DMS 273 (cell line): ENCODE data around the gene SPATA33.
"Not testable (repeated sequence)": the region's sequence is repeated elsewhere in the genome, so short reads cannot be mapped to it uniquely, and the experiment has no call there.

Experiments used
- DNase-seq: peaks from one replicate; lab custom pipeline; 2025; ENCODE audit not compliant: unreplicated experiment; lab: John Stamatoyannopoulos, UW

SPATA33 gene

GRCh38 chr16:89658221-89658879 is 714 bp downstream of the SPATA33 start:
- peak; percentile 66 for DNase-seq

- DNase-seq = no peak
These were observed 2.5 kb downstream of the SPATA33 start for GRCh38 chr16:89660146-89660545.

DNA sequence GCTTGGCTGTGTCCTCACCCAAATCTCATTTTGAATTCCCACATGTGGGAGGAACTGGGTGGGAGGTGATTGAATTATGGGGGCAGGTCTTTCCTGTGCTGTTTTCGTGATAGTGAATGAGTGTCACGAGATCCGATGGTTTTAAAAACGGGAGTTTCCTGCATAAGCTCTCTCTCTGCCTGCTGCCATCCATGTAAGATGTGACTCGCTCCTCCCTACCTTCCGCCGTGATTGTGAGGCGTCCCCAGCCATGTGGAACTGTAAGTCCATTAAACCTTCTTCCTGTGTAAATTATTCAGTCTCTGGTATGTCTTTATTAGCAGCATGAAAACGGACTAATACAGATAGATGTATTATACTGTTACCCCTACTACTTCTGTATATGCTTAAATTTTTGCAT is 3.6 kb downstream of the SPATA33 start:
- DNase-seq = no peak

- DNase-seq = not testable (repeated sequence)
These were observed 6.6 kb downstream of the SPATA33 start for GRCh38 chr16:89664238-89664637.

DNA sequence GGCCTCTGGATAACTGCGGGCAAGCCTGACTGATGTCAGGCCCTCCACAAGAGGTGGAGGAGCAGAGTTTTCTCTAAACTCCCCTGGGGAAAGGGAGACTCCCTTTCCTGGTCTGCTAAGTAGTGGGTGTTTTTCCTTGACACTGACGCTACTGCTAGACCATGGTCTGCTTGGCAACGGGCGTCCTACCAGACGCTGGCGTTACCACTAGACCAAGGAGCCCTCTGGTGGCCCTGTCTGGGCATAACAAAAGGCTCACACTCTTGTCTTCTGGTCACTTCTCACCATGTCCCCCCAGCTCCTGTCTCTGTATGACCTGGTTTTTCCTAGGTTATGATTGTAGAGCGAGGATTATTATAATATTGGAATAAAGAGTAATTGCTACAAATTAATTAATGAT is 9.4 kb downstream of the SPATA33 start:
- DNase-seq = peak; percentile 75

DNA sequence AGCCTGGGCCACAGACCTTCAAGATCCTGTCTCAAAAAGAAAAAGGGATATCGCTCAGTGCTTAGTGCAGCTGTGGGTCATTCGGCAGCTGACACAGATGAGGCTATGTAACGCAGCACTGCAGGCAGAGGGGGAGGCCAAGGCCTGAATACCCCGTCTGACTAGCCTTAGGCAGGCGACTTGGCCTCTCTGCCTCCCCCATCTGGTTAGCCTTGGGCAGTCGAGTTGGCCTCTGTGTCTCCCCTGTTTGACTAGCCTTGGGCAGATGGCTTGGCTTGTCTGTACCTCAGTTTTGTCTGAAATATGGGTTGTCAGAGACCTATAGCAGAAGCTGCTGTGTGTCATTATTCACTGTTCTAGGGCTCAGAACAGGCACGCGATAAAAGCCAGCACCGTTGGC is 10.0 kb downstream of the SPATA33 start:
- DNase-seq = no peak

DNA sequence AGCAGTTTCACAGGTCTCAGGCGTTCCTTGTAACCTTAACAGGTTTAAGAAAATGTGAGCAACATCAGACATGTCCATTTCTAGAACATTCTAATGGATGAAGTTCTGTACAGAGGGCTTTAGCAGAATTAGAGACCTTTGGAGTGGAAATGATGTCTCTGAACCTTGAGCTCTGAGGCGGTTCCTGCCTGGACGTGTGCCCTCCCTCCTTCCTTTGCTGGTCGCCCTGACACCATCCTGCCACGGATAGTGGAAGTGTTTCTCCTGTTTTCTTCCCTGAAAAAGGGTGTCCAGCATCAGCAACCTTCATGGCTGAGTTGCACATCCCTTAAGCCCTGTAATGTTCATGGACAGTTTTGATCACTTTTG is 11.1 kb downstream of the SPATA33 start:
- DNase-seq = no peak

GRCh38 chr16:89669755-89670154 is 12.1 kb downstream of the SPATA33 start:
- DNase-seq = no peak

- no peak for DNase-seq
These were observed 13.1 kb downstream of the SPATA33 start for GRCh38 chr16:89670496-89671431.

GRCh38 chr16:89671565-89671964 is 13.9 kb downstream of the SPATA33 start:
- not testable (repeated sequence) for DNase-seq

GRCh38 chr16:89672177-89672941 is 14.7 kb downstream of the SPATA33 start:
- DNase-seq = no peak

DNA sequence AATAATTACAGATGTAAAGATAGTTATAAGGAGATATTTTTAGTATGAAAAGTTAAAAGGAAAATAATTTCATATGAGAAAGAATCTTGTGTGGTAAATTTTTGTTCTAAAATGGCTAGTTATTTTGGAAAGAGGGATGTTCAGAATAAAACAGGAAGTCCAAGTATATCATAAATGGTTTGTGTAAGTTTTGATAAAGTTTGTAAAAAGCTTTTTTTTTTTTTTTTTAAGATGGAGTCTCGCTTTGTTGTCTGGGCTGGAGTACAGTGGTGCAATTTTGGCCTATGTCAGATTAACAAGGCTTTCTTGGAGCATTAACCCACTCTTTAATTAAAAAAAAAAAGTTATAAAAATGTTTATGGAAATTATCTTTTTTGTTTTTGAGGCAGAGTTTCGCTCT is 20.6 kb downstream of the SPATA33 start:
- peak; percentile 35 for DNase-seq

- no peak for DNase-seq
These were observed 28.3 kb downstream of the SPATA33 start for GRCh38 chr16:89685916-89686315.

GRCh38 chr16:89686520-89687091 is 29.0 kb downstream of the SPATA33 start, which contains the start of gene CDK10:
TSS of gene CDK10 (plus strand) at chr16:89686689. CDS start at chr16:89686711, 22 bp downstream.
- DNase-seq = peak; percentile 98

DNA sequence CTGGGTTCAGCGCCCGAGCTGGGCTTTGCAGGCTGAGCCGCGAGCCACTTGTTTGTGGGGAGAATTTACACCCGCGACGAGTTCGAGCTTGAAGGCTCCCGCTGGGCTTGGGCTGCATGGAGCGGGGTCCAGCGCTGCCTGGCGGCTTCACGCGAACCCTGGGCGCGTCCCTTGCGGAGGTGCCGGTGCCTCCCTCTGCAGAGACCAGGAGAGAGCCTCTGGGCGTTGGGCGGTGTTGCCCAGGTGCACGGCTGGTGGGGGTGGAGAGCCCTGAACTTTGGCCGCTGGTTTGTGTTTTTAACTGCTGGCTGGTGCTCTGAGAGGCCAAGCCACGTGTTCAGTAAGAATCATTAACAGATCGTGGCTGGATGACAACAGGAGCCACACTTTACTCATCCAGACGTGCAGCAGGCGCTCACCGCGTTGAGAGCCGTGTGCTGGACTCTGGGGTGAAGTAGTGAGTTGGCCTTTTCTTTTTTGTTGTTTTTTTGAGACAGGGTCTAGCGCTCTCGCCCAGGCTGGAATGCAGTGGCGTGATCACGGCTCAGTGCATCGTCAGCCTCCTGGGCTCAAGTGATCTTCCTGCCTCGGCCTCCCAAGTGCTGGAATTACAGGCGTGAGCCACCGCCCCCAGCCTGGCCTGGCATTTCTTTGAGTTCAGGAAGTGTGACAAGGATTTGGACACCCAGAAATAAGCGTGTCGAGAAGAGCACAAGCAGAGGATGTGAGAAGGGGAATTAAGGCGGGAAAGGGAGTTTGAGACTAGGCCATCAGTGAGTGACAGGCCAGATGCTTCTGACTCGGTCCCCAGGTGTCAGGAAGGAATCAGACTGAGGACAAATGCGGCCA is 29.7 kb downstream of the SPATA33 start:
- peak; percentile 75 for DNase-seq

DNA sequence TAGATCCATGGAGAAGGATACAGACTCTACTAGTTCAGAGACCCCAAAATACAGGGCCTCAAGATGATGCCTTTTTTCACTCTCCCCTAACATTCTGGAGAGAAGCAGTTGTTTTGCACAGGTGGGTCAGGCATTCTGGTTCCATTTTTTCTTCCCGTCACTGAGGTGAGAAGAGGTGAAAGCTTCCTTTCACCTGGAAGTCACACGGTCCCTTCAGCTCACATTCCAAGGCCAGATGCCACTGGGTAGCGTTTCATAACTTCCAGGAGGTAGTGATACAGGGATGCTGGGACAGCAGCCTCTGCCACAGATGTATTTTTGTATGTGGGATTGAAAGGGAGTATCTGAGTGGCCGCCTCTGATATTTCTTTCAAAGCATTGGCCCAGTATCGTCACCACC is 30.8 kb downstream of the SPATA33 start:
- no peak for DNase-seq

DNA sequence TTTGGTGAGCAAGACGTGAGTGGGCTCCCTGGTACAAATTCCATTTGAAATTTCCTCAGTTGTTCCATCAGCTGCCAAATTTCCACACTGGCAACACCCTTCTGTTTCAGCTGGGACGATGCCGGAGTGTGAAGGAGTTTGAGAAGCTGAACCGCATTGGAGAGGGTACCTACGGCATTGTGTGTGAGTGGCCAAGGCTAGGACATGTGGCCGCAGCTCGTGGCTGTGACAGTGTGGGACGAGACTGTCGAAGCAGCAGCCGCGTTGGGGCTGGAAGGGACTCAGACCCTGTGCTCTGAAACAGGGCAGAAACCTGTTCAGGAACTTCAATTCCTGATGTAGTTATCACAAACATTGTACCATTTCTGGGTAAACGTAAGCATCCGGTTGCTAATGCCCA is 31.5 kb downstream of the SPATA33 start:
- no peak for DNase-seq

DNA sequence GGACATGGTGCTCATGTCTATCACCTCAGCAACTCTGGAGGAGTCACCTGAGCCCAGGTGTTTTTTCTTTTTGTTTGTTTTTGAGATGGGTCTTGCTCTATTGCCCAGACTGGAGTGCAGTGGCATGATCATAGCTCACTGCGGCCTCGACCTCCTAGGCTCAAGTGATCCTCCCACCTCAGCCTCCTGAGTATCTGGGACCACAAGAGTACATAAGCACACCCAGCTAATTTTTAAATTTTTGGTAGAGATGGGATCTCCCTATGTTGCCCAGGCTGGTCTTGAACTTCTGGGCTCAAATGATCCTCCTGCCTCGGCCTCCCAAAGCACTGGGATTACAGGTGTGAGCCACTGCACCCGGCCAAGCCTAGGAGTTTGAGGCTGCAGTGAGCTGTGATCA is 32.0 kb downstream of the SPATA33 start:
- not testable (repeated sequence) for DNase-seq

GRCh38 chr16:89690392-89690901 is 32.8 kb downstream of the SPATA33 start:
- DNase-seq = no peak
